NCI-H526 treated with DMSO at 0.1 percent for 48 hours (cell line): ENCODE data around the gene IL1R2.
"Not testable (repeated sequence)": the region's sequence is repeated elsewhere in the genome, so short reads cannot be mapped to it uniquely, and the experiment has no call there.

Experiments used
- DNase-seq: peaks from one replicate; lab custom pipeline; 2025; lab: John Stamatoyannopoulos, UW

The IL1R2 gene

DNA sequence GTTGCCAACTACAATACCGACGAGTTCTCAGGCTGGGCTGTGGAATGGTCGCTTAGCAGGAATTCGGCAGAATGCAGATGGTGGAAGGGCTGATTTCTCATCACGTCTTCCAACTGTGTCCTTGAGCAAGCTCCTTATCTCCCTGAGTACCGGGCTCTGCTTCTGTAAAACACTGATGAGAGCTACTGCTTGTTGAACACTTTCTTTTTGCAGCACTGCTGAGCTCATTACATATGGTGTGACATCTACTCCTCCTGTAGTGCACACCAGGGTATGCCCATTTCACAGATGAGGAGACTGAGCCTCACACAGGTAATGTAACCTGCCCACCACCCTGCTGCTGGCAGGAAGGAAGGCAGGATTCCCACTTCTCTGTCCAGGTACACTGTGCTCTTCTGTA, 8.3 kb downstream of the IL1R2 start:
- DNase-seq, result no peak

DNA sequence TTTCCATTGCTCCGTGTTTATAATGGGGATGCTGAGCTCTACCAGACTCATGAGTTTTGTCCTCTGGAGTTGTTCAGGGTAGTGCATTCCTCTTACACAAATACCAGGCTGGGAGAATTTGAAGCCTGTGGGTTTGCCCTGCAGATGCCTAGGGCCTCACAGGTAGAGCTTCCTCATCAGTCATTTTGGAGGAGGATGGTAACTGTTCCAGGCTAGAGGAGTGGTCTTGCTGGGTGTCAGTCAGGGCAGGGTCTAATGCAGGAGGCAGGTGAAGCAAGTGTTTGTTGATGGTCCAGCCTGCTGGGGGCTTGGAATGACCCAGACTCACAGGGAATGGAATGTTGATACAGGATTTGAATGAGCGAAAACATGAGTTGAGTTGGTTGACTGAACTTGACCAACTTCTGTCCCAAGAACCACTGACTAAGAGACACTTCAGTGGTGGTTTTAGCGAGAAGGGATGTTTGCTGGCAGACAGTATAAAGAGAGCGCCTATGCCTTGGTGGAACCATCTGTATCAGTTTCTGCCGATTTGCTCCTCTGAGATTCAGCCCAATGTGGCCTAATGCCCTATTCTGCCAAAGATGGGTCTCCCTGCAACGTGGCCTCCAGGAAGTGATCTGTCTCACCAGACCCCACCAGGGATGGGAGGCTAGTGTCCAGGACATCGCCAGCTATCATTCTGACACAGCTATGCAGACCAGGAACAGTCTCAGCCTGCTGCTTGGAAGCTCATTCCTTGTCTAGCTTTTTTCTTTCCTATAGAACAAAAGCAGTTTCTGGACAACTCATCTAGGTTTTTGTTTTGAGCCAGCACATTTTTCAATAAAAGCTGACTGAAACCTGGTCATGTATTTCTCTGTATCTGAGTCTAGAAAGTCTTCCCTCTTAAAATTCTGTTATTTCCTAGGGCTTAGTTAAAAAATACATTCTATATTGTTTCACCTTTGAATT, 9.3 kb downstream of the IL1R2 start:
- DNase-seq, result no peak

DNA sequence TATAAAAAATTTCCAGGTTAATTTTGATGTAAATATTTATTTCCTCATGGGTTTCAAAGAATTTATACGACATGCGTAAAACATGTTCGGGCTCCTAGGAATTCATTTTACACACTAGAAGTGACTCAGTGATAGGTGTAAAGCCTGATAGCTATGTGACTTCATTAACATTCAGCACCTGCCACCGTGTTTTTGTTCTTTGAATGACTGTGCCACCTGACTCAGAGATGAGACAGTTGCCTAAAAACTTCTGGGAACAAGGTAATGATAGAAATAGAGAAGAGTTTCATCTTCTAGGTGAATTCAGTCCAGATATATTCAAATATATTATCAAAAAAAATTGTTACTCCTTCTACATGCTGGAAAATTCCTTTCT, 10.0 kb downstream of the IL1R2 start:
- DNase-seq, result no peak

DNA sequence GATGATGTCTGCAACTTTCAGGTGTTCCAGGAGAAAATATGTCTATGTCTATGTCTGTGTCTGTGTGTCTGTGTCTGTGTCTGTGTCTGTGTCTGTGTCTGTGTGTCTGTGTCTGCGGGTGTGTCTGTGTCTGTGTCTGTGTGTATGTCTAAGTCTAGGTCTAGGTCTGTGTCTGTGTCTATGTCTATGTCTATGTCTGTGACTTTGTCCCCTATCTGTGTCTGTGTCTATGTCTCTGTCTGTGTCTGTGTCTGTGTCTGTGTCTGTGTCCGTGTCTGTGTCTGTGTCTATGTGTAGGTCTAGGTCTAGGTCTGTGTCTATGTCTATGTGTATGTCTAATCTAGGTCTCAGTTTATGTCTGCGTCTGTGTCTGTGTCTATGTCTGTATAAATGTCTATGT, 10.5 kb downstream of the IL1R2 start:
- no peak for DNase-seq

DNA sequence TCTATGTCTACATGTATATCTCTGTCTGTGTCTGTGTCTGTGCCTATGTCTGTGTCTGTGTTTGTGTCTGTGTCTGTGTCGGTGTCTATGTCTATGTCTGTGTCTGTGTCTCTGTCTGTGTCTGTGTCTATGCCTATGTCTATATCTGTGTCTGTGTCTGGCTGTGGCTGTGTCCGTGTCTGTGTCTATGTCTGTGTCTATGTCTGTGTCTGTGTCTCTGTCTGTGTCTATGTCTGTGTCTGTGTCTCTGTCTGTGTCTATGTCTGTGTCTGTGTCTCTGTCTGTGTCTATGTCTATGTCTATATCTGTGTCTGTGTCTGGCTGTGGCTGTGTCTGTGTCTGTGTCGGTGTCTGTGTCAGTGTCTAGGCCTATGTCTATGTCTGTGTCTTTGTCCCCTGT, 11.1 kb downstream of the IL1R2 start:
- DNase-seq, result not testable (repeated sequence)

DNA sequence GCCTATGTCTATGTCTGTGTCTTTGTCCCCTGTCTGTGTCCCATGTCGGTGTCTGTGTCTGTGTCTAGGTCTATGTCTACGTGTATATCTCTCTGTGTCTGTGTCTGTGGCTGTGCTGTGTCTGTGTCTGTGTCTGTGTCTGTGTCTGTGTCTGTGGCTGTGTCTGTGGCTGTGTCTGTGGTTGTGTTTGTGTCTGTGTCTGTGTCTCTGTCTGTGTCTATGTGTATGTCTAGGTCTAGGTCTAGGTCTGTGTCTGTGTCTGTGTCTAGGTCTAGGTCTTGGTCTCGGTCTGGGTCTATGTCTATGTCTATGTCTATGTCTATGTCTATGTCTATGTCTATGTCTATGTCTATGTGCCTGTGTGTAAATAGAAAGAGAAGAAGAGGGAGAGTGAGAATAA, 11.9 kb downstream of the IL1R2 start:
- DNase-seq, result no peak

DNA sequence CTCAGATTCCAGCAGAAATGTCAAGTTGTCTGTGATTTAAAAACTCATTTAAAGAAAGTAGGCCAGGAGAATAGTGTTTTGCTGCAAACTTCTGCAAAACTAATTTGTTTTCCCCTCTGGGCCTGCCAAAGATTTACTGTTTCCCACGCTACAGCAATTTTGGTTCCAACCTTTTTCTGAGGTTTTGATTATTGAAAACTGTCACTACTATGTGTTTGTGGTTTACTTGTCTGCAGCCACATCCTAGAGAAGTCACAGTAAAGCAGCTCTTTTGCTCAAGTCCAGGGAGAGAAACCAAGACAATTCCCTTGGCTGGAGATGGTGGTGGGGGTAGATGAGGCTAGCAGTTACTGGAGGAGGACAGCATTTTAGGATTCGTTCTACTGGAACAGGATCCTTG, 12.8 kb downstream of the IL1R2 start:
- DNase-seq, result no peak

DNA sequence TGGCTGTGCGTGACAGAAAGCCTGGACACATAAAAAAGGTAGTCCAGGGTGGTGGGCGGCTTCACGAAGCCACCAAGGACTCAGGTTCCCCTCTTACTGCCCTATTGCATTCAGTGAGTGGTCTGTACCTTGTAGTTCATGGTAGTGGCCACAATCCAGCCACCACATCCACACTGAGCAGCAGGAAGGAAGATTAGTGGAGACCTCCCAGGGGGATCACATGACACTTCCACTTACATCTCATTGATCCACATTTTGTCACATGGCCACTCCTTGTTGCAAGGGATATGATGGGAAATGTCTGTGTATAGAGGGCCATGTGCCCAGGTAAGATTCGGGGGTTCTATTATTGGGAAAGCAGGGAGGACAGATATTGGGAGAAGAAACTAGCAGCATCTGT, 13.7 kb downstream of the IL1R2 start:
- DNase-seq, result no peak

DNA sequence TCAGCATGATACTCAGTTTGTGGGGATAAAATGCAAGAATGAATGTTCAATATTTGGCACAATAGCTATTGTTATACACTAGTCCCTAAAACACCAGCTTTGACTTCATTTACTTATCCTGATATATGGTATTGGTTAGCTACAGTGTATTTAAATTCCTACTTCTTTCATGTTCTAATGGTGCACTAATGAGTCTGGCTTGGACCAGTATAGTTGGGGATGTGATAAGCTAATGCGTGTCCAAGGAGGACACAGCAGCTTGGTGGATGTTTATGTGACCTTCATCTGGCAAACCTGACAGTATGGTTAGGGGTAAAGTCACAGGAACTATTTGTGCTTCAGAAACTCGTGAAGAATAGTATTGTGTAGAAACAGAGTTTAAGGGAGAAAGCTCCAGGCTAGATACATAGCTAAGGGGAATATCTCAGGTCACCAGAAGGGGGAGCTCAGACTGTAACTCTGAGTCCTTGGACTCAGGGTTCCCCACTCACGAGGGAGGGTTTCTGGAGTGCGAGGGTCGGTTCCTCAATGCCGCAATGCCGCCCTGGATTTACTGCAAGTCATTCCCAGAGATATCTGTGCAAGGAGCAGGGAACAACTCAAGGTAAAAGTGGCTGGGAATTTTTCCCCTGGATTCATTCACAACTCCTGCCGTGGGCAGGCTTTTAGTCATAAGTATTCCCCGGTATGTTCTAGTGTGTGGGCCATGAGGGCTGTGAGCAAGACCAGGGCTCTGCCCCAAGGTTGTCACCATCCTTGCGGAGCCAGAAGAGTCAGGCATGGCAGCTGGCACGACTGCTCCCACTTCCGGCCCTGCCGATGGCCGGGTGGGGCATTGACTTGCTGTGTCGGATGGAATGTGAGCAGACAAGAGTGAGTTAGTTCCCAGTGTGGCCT, 14.5 kb downstream of the IL1R2 start:
- DNase-seq, result no peak

DNA sequence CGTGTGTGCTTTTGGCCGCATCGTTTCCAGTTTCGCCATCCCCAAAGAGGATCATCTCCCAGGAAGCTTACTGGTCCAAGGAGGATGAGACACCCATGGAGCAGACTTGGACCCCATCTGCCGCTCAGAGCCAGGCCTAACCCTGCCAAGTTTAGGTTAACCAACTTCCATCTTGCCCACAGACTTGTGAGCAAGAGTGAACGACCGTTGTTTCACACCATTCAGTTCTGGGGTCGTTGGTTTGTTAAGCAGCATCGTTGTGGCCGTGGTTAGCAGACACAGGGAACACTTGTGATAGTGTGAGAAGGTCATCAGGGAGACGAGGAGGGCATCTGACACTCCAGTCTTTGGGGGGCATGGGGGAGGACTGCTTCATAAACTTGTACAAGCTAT, 15.1 kb downstream of the IL1R2 start:
- DNase-seq, result no peak

DNA sequence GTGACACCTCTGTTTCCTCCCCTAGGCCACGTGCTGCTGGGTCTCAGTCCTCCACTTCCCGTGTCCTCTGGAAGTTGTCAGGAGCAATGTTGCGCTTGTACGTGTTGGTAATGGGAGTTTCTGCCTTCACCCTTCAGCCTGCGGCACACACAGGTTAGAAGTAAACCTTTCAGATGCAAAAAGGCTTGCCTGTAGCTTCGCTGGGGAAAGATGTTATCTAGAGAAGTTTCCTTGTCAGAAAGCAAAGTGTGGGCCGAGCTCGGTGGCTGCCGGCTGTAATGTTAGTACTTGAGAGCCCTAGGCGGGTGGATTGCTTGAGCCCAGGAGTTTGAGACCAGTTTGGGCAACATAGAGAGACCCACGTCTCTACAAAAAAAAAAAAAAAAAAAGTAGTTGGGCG, 16.7 kb downstream of the IL1R2 start:
- DNase-seq, result no peak

DNA sequence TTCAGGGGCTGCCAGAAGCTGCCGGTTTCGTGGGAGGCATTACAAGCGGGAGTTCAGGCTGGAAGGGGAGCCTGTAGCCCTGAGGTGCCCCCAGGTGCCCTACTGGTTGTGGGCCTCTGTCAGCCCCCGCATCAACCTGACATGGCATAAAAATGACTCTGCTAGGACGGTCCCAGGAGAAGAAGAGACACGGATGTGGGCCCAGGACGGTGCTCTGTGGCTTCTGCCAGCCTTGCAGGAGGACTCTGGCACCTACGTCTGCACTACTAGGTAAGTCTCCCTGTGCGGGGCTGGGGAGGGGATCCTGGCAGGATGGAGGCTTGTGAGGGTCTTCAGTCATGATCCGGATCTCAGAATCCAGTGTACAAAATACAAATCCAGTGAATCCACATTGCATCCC, 17.8 kb downstream of the IL1R2 start:
- DNase-seq, result no peak

DNA sequence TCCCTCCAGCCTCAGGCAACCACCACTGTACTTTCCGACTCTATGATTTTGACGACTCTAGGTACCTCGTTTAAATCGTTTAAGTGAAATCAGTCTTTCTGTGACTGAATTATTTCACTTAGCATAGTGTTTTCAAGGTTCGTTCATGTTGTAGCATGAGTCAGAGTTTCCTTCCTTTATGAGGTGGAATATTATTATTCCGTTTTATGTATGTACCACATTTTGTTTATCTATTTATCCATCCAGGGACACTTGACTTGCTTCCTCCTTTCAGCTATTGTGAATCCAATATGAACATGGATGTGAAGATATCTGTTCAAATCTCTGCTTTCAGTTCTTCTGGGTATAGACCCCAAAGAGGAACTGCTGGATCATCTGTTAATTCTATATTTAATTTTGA, 19.1 kb downstream of the IL1R2 start:
- DNase-seq, result no peak

DNA sequence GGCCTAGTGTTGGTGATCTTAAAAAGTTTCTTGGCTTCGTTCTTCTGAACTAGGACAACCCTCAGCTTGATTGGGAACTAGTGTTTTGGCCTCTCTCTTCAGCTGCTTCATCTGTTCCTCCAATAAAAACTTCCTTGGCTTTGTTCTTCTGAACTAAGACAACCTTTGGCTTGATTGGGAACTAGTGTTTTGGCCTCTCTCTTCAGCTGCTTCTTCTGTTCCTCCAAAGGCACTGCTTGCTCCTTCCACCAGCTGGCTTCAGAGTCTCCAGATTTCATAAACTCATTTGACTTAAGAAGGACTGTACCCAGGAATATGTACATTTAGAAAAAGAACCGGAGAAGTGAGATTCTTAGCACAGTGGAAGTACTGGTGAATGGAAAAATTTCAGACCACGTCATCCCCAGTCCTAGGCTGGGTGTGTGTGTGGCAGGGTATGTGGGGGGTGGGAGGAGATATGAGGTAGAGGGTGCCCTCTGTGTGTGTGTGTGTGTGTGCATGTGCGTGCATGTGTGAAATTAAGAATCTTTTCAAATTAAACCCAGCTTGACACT, 20.4 kb downstream of the IL1R2 start:
- no peak for DNase-seq

DNA sequence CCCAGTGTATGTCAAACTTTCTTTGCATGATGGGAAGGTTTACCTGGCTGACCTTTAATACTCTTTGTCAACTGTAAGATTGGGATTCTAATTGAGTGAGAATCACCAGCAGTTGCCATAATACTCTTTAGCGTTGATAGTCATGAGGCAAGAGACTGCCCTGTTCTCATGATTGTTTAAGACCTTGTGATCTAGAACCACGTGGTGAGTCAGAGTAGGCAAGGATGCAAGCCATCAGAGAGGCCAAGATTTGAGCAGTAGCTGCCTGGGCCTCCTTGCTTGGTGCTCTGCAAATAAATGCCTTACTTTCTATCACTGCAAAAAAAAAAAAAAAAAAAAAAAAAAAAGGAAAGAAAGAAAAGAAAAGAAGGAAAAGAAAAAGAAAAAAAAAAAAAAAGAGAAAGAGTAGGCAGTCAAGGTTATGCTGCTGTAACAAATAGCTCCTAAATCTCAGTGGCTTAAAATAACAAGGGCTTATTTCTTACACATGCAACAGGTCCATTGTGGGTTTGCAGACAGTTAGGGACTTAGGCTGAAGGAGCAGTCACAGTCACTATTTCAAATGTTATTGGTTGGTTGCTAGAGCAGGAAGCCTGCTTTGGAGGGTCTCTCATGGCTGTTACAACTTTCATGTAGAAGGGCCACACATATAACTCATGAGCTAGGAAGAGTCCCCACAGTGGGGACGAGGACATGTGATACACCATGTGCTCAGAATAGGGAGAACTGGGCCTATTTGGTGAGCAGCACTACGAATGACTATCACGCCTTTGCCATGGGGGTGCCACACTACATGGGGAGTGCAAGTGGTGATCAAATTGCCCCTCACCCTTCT, 21.7 kb downstream of the IL1R2 start:
- DNase-seq, result no peak

DNA sequence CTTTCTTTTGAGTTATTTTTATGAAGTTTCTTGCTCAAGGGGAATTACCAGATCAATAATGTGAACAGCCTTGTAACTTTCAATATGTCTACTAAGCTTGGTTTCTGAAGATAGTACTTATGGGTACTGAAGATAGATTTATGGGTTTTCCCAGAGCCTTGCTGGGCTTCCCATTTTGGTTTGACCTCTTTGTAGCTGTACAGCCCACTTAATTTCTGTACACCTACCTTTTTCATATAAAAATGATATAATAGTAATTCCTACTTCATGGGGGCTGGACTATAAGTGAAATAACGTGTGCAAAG, 22.2 kb downstream of the IL1R2 start:
- DNase-seq, result no peak

DNA sequence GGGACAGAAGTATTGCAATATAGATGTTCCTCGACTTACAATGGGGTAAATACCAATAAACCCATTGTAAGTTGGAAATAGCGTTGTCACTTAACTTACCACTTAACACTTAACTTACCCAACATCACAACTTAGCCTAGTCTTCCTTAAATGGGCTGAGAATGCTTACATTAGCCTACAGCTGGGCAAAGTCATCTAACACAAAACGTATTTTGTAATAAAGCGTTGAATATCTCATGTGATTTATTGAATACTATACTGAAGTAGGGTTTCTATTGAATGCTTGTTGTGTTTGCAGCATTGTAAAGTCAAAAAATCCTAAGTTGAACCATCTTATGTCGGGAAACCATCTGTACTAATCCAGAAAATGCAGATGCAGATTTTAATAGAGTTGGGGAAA, 23.6 kb downstream of the IL1R2 start:
- DNase-seq, result no peak

DNA sequence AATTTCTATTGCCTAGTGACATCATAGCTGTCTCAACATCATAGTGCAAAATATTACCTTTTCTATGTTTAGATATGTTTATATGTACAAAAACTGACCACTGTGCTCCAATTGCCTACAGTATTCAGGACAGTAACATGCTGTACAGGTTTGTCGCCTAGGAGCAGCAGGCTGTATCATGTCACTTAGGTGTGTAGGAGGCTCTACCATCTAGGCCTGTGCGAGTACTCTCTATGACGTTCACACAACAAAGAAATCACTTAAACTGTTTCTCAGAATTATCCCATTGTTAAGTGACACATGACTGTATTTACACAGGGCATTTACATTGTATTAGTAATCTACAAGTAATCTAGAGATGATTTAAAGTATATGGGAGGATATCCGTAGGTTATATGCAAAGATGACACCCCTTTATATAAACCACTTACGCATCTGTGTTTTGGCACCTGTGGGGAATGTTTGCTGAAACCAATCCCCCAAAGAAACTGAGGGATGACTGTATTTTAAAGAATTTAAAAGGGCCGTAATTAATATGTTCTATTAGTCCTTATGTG, 24.7 kb downstream of the IL1R2 start:
- DNase-seq, result no peak

DNA sequence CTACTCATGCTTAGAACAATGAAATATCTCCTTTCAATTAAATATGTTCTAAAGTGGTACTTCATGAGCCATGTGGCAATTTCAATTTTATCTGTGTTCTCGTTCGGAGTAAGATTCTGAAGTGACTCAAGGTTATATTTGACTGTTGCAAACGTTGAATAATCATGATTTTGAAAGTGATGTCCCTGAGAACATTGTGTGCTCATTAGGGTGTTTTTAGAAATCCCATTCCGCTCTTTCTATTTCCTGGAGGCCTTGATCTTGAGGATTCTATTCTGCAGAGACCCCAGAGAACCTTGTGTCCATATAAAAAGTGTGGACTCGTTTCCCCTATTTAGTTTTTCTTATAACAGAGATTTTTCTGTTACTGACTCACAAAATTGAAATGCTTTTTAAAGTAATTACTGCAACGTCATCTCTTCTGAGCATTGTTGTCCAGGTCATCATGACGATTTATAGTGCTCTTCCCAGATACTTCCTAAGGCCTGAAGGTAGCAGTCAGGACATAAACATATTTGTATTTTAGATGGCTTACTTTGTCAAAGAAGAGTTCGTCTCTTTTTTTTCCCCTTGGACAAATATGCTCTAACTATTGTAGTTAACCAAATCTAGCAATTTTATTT, 27.2 kb downstream of the IL1R2 start:
- DNase-seq, result no peak

DNA sequence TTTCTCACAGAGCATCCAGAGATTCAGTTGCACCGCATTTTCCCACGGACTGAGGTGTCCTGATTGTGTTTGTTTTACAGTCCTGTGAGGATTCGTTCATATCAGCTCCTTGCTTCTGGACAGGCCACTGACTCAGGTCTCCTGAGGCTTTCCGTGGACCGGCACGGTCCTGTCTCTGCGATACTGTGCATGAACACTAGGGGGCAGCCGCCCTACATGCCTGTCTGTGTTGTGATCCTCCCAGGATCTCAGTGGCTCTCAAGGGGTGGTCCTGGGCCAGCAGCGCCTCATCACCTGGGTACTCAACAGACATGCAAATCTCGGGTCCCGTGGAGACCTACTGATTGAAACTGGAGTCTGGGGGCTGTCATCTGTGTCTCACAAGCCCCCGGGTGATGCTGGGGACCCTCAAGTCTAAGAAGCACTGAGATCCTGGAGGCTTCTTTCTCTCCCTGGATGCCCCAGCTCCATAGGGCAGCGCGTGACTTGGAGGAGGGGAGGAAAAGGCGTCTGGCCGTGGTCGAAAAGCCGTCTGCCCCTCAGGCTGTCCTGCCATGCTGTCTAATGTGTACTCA, 28.9 kb downstream of the IL1R2 start:
- DNase-seq, result peak; percentile 57

DNA sequence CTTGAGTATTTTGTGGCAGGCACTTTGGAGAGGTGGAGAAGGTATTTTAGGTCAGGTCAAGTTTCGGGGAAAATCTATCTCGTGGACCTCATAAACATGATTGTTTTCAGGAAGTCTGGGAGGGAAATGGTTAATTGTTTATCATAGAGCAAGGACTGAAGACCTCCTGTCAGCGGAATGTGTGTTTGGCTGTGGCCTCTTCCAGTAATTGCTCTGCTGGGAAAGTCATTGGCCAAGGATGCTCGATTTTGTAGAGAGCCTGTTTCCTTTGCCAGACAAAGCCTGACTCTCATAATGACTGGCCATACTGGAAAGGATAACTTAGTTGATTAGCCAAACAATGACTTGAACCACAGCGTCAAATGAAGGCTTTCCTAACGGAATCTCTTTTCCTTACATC, 30.0 kb downstream of the IL1R2 start:
- DNase-seq, result no peak
